ENCODE results near the gene PFDN5.

- TF ChIP-seq, protein P1, sequence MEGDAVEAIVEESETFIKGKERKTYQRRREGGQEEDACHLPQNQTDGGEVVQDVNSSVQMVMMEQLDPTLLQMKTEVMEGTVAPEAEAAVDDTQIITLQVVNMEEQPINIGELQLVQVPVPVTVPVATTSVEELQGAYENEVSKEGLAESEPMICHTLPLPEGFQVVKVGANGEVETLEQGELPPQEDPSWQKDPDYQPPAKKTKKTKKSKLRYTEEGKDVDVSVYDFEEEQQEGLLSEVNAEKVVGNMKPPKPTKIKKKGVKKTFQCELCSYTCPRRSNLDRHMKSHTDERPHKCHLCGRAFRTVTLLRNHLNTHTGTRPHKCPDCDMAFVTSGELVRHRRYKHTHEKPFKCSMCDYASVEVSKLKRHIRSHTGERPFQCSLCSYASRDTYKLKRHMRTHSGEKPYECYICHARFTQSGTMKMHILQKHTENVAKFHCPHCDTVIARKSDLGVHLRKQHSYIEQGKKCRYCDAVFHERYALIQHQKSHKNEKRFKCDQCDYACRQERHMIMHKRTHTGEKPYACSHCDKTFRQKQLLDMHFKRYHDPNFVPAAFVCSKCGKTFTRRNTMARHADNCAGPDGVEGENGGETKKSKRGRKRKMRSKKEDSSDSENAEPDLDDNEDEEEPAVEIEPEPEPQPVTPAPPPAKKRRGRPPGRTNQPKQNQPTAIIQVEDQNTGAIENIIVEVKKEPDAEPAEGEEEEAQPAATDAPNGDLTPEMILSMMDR (conservative IDR thresholded peaks at IDR 0.05 in 1 of 2, IDR thresholded peaks at IDR 0.05 in 1 of 2; ENCODE audit: extremely low read depth in 1 of 2, insufficient read depth in 1 of 2, low read depth in 1 of 2, low read length in 2 of 2) = no peak
- TF ChIP-seq EZH2 (IDR thresholded peaks at IDR 0.05; ENCODE audit: borderline replicate concordance, low read length) = no peak
Observed at GRCh38 chr12:53286448-53286847, 8.9 kb upstream of the PFDN5 start.
